ENCODE results near the gene TTC17.

Gene TTC17

DNA sequence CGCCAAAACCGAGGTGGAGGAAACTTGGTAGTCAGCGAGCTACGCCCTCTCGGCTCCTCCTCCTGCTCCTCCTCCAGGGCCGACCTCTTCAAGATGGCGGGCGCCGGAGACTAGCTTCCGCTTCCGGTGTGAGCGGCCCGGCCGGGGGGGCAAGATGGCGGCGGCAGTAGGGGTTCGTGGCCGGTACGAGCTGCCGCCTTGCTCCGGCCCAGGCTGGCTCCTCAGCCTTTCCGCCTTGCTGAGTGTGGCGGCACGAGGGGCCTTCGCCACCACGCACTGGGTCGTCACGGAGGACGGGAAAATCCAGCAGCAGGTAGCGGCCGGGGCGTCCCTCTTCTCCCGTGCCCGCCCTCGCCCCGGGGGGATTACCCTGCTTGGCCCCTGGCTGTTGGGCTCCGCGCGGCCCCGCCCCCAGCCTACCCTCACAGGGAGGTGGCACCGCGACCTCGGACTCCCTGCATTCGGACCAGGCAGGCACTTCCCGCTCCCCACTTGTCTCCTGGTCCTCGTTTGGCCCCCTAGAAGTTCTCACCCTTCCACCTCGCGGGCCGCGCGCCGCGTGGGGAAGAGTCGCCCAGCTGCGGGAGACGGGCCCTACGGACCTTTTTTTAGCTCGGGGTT is at the start of gene TTC17 (continued):
- TF ChIP-seq ZBTB7A (tag by site-specific recombination; IDR thresholded peaks at IDR 0.05; ENCODE audit: low read depth), result no peak
- TF ChIP-seq, protein P1, sequence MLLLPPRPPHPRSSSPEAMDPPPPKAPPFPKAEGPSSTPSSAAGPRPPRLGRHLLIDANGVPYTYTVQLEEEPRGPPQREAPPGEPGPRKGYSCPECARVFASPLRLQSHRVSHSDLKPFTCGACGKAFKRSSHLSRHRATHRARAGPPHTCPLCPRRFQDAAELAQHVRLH (tag by site-specific recombination; IDR thresholded peaks at IDR 0.05), result peak; percentile 85
- no peak for TF ChIP-seq ZFP3 (tag by site-specific recombination; IDR thresholded peaks at IDR 0.05; ENCODE audit: low read depth)
- no peak for TF ChIP-seq ZNF707 (tag by site-specific recombination; IDR thresholded peaks at IDR 0.05)
- TF ChIP-seq RBAK (tag by site-specific recombination; IDR thresholded peaks at IDR 0.05), result no peak
- no peak for TF ChIP-seq WT1 (tag by site-specific recombination; IDR thresholded peaks at IDR 0.05)
- TF ChIP-seq, protein P2, sequence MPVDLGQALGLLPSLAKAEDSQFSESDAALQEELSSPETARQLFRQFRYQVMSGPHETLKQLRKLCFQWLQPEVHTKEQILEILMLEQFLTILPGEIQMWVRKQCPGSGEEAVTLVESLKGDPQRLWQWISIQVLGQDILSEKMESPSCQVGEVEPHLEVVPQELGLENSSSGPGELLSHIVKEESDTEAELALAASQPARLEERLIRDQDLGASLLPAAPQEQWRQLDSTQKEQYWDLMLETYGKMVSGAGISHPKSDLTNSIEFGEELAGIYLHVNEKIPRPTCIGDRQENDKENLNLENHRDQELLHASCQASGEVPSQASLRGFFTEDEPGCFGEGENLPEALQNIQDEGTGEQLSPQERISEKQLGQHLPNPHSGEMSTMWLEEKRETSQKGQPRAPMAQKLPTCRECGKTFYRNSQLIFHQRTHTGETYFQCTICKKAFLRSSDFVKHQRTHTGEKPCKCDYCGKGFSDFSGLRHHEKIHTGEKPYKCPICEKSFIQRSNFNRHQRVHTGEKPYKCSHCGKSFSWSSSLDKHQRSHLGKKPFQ (tag by site-specific recombination; IDR thresholded peaks at IDR 0.05), result peak; percentile 99
- 0 out of 2 replicates have a peak, but pooled peaks have one; percentile 51 for TF ChIP-seq ZFP37 (tag by site-specific recombination; IDR thresholded peaks at IDR 0.05)
- no peak for TF ChIP-seq ZNF2 (tag by site-specific recombination; IDR thresholded peaks at IDR 0.05)
- TF ChIP-seq ZNF792 (tag by site-specific recombination; IDR thresholded peaks at IDR 0.05), result no peak
- TF ChIP-seq, protein P3, sequence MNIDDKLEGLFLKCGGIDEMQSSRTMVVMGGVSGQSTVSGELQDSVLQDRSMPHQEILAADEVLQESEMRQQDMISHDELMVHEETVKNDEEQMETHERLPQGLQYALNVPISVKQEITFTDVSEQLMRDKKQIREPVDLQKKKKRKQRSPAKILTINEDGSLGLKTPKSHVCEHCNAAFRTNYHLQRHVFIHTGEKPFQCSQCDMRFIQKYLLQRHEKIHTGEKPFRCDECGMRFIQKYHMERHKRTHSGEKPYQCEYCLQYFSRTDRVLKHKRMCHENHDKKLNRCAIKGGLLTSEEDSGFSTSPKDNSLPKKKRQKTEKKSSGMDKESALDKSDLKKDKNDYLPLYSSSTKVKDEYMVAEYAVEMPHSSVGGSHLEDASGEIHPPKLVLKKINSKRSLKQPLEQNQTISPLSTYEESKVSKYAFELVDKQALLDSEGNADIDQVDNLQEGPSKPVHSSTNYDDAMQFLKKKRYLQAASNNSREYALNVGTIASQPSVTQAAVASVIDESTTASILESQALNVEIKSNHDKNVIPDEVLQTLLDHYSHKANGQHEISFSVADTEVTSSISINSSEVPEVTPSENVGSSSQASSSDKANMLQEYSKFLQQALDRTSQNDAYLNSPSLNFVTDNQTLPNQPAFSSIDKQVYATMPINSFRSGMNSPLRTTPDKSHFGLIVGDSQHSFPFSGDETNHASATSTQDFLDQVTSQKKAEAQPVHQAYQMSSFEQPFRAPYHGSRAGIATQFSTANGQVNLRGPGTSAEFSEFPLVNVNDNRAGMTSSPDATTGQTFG (tag by site-specific recombination; IDR thresholded peaks at IDR 0.05; ENCODE audit: borderline replicate concordance), result no peak
- TF ChIP-seq, protein P4, sequence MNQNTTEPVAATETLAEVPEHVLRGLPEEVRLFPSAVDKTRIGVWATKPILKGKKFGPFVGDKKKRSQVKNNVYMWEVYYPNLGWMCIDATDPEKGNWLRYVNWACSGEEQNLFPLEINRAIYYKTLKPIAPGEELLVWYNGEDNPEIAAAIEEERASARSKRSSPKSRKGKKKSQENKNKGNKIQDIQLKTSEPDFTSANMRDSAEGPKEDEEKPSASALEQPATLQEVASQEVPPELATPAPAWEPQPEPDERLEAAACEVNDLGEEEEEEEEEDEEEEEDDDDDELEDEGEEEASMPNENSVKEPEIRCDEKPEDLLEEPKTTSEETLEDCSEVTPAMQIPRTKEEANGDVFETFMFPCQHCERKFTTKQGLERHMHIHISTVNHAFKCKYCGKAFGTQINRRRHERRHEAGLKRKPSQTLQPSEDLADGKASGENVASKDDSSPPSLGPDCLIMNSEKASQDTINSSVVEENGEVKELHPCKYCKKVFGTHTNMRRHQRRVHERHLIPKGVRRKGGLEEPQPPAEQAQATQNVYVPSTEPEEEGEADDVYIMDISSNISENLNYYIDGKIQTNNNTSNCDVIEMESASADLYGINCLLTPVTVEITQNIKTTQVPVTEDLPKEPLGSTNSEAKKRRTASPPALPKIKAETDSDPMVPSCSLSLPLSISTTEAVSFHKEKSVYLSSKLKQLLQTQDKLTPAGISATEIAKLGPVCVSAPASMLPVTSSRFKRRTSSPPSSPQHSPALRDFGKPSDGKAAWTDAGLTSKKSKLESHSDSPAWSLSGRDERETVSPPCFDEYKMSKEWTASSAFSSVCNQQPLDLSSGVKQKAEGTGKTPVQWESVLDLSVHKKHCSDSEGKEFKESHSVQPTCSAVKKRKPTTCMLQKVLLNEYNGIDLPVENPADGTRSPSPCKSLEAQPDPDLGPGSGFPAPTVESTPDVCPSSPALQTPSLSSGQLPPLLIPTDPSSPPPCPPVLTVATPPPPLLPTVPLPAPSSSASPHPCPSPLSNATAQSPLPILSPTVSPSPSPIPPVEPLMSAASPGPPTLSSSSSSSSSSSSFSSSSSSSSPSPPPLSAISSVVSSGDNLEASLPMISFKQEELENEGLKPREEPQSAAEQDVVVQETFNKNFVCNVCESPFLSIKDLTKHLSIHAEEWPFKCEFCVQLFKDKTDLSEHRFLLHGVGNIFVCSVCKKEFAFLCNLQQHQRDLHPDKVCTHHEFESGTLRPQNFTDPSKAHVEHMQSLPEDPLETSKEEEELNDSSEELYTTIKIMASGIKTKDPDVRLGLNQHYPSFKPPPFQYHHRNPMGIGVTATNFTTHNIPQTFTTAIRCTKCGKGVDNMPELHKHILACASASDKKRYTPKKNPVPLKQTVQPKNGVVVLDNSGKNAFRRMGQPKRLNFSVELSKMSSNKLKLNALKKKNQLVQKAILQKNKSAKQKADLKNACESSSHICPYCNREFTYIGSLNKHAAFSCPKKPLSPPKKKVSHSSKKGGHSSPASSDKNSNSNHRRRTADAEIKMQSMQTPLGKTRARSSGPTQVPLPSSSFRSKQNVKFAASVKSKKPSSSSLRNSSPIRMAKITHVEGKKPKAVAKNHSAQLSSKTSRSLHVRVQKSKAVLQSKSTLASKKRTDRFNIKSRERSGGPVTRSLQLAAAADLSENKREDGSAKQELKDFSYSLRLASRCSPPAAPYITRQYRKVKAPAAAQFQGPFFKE (tag by site-specific recombination; IDR thresholded peaks at IDR 0.05; ENCODE audit: borderline replicate concordance), result no peak
- TF ChIP-seq ZNF747 (tag by site-specific recombination; IDR thresholded peaks at IDR 0.05), result no peak
- no peak for TF ChIP-seq ZNF549 (tag by site-specific recombination; IDR thresholded peaks at IDR 0.05)
- TF ChIP-seq ZNF555 (tag by site-specific recombination; conservative IDR thresholded peaks at IDR 0.05), result no peak
- no peak for TF ChIP-seq HOXD13 (CRISPR knock-in tag; IDR thresholded peaks at IDR 0.05; ENCODE audit: borderline replicate concordance)
- TF ChIP-seq, protein P5, sequence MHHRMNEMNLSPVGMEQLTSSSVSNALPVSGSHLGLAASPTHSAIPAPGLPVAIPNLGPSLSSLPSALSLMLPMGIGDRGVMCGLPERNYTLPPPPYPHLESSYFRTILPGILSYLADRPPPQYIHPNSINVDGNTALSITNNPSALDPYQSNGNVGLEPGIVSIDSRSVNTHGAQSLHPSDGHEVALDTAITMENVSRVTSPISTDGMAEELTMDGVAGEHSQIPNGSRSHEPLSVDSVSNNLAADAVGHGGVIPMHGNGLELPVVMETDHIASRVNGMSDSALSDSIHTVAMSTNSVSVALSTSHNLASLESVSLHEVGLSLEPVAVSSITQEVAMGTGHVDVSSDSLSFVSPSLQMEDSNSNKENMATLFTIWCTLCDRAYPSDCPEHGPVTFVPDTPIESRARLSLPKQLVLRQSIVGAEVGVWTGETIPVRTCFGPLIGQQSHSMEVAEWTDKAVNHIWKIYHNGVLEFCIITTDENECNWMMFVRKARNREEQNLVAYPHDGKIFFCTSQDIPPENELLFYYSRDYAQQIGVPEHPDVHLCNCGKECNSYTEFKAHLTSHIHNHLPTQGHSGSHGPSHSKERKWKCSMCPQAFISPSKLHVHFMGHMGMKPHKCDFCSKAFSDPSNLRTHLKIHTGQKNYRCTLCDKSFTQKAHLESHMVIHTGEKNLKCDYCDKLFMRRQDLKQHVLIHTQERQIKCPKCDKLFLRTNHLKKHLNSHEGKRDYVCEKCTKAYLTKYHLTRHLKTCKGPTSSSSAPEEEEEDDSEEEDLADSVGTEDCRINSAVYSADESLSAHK (tag by site-specific recombination; IDR thresholded peaks at IDR 0.05), result no peak
- TF ChIP-seq ZNF843 (tag by site-specific recombination; IDR thresholded peaks at IDR 0.05), result no peak; the same call in 1 of the 2 replicates
- no peak for TF ChIP-seq SALL2 (tag by site-specific recombination; IDR thresholded peaks at IDR 0.05; ENCODE audit: borderline replicate concordance)
- TF ChIP-seq, protein P6, sequence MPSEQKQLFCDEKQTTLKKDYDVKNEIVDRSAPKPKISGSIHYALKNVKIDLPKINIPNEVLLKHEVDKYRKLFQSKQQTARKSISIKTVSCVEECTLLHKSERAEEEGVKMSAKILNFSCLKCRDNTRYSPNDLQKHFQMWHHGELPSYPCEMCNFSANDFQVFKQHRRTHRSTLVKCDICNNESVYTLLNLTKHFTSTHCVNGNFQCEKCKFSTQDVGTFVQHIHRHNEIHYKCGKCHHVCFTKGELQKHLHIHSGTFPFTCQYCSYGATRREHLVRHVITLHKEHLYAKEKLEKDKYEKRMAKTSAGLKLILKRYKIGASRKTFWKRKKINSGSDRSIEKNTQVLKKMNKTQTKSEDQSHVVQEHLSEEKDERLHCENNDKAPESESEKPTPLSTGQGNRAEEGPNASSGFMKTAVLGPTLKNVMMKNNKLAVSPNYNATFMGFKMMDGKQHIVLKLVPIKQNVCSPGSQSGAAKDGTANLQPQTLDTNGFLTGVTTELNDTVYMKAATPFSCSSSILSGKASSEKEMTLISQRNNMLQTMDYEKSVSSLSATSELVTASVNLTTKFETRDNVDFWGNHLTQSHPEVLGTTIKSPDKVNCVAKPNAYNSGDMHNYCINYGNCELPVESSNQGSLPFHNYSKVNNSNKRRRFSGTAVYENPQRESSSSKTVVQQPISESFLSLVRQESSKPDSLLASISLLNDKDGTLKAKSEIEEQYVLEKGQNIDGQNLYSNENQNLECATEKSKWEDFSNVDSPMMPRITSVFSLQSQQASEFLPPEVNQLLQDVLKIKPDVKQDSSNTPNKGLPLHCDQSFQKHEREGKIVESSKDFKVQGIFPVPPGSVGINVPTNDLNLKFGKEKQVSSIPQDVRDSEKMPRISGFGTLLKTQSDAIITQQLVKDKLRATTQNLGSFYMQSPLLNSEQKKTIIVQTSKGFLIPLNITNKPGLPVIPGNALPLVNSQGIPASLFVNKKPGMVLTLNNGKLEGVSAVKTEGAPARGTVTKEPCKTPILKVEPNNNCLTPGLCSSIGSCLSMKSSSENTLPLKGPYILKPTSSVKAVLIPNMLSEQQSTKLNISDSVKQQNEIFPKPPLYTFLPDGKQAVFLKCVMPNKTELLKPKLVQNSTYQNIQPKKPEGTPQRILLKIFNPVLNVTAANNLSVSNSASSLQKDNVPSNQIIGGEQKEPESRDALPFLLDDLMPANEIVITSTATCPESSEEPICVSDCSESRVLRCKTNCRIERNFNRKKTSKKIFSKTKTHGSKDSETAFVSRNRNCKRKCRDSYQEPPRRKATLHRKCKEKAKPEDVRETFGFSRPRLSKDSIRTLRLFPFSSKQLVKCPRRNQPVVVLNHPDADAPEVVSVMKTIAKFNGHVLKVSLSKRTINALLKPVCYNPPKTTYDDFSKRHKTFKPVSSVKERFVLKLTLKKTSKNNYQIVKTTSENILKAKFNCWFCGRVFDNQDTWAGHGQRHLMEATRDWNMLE (tag by site-specific recombination; conservative IDR thresholded peaks at IDR 0.05; ENCODE audit: low read depth), result peak; percentile 88
